SK-N-SH (cell line): ENCODE measurements around the gene NHLRC2. TPM values are rescaled to one million over a fixed set of nuclear protein-coding genes. Genes with fewer than 3 reads are reported as not detected.

ENCODE experiments used
- CTCF ChIA-PET: fragments of 300-600, 350-600 bp; formaldehyde crosslinking; extraction: SDS; loops from one replicate; lab custom pipeline; 2021; lab: Yijun Ruan, JAX
- POLR2A ChIA-PET: fragments of 350-600 bp; sonication (Branson Sonifier 250); formaldehyde crosslinking; extraction: SDS; loops from one replicate; lab custom pipeline; 2020; ENCODE audit warnings: antibody characterized with exemption, inconsistent platforms; lab: Yijun Ruan, JAX
- DNase-seq: peaks from one replicate; pipeline ENCODE4 v3.0.0; 2012
- H2AFZ ChIP-seq: fragments of 200-600 bp; sonication (generic); 2 replicates; pipeline ENCODE4 v1.8.1; 2016; ENCODE audit warnings: antibody characterized with exemption, mild to moderate bottlenecking, low read depth
- H3F3A ChIP-seq: fragments of 200-600 bp; sonication (generic); replicated peaks from 2 replicates; pipeline ENCODE3; 2016; ENCODE audit warnings: antibody characterized with exemption, mild to moderate bottlenecking; ENCODE audit not compliant: insufficient read depth
- H3K27ac ChIP-seq, 2 experiments: fragments of 200-500 bp in 1 of 2; fragments of 200-600 bp in 1 of 2; sonication (Bioruptor generic) in 1 of 2; sonication (generic), shearing (Covaris generic) in 1 of 2; 2 replicates each; pipeline versions ENCODE4 v1.5.1 to v1.6.1; 2014 to 2016; ENCODE audit warnings: low read depth in 2 of 2, inconsistent platforms in 1 of 2, low read length in 1 of 2, mild to moderate bottlenecking in 1 of 2, mixed read lengths in 1 of 2
- H3K27me3 ChIP-seq: fragments of 200-600 bp; sonication (generic), shearing (Covaris generic); 2 replicates; pipeline ENCODE4 v1.6.1; 2016; ENCODE audit warnings: mixed run types; ENCODE audit not compliant: insufficient read depth
- H3K36me3 ChIP-seq, 2 experiments: fragments of 200-500 bp in 1 of 2; fragments of 200-600 bp in 1 of 2; sonication (Bioruptor generic) in 1 of 2; sonication (generic) in 1 of 2; replicated peaks in 1 of 2; 2 replicates each; pipeline versions ENCODE3 to v1.5.1; 2014 to 2016; ENCODE audit warnings: low read length in 1 of 2, mild to moderate bottlenecking in 1 of 2; ENCODE audit not compliant: insufficient read depth in 2 of 2, control insufficient read depth in 1 of 2
- H3K4me1 ChIP-seq, 2 experiments: fragments of 200-500 bp in 1 of 2; fragments of 200-600 bp in 1 of 2; sonication (Bioruptor generic) in 1 of 2; sonication (generic), shearing (Covaris generic) in 1 of 2; 2 replicates each; pipeline versions ENCODE4 v1.5.1 to v1.6.1; 2014 to 2016; ENCODE audit warnings: low read depth in 1 of 2, low read length in 1 of 2, mixed run types in 1 of 2; ENCODE audit not compliant: insufficient read depth in 2 of 2, control insufficient read depth in 1 of 2
- H3K4me2 ChIP-seq: fragments of 200-600 bp; sonication (generic), shearing (Covaris generic); 2 replicates; pipeline ENCODE4 v1.6.1; 2017; ENCODE audit warnings: mixed run types
- H3K4me3 ChIP-seq, 2 experiments: fragments of 200-500 bp in 1 of 2; fragments of 200-600 bp in 1 of 2; sonication (Bioruptor generic) in 1 of 2; sonication (generic), shearing (Covaris generic) in 1 of 2; 2 replicates each; pipeline versions ENCODE4 v1.5.1 to v1.8.1; 2014 to 2016; ENCODE audit warnings: low read depth in 2 of 2, inconsistent platforms in 1 of 2, low read length in 1 of 2, mild to moderate bottlenecking in 1 of 2, mixed read lengths in 1 of 2, moderate library complexity in 1 of 2
- H3K79me2 ChIP-seq: fragments of 200-600 bp; sonication (generic); 2 replicates; pipeline ENCODE4 v1.8.1; 2017; ENCODE audit warnings: mild to moderate bottlenecking; ENCODE audit not compliant: insufficient read depth
- H3K9ac ChIP-seq: fragments of 200-600 bp; sonication (generic); 2 replicates; pipeline ENCODE4 v1.6.1; 2017; ENCODE audit warnings: mixed run types
- H3K9me2 ChIP-seq: fragments of 200-600 bp; sonication (generic); 2 replicates; pipeline ENCODE4 v1.6.1; 2017; ENCODE audit warnings: mixed run types
- H3K9me3 ChIP-seq: fragments of 200-600 bp; sonication (generic); 2 replicates; pipeline ENCODE4 v1.6.1; 2017; ENCODE audit warnings: mixed run types, mild to moderate bottlenecking, moderate library complexity
- H4K20me1 ChIP-seq: fragments of 200-600 bp; sonication (generic); 2 replicates; pipeline ENCODE4 v1.6.1; 2017; ENCODE audit warnings: mild to moderate bottlenecking, mixed run types; ENCODE audit not compliant: insufficient read depth
- CHD2 ChIP-seq: fragments of 150-350 bp; IDR thresholded peaks from 2 replicates; pipeline ENCODE4 v1.6.1; 2018; ENCODE audit warnings: low read length; ENCODE audit not compliant: partially characterized antibody
- FOSL2 ChIP-seq: IDR thresholded peaks from 2 replicates; pipeline ENCODE4 v1.4.0; 2012; ENCODE audit warnings: low read depth, mild to moderate bottlenecking, moderate library complexity, borderline replicate concordance
- IRF3 ChIP-seq: fragments of 150-350 bp; IDR thresholded peaks from 2 replicates; pipeline ENCODE4 v1.6.1; 2016; ENCODE audit warnings: mild to moderate bottlenecking, low read depth, low read length
- MEF2A ChIP-seq: IDR thresholded peaks from 2 replicates; pipeline ENCODE4 v1.4.0; 2012; ENCODE audit warnings: low read depth, borderline replicate concordance
- MXI1 ChIP-seq: IDR thresholded peaks from 2 replicates; pipeline ENCODE4 v1.6.1; 2012; ENCODE audit warnings: mild to moderate bottlenecking, low read depth, low read length, improper control_type of control experiment
- NFIC ChIP-seq: IDR thresholded peaks from 2 replicates; pipeline ENCODE4 v1.4.0; 2012; ENCODE audit warnings: borderline replicate concordance
- NRF1 ChIP-seq: IDR thresholded peaks from 2 replicates; pipeline ENCODE4 v1.6.1; 2012; ENCODE audit warnings: low read depth, mild to moderate bottlenecking, low read length
- RCOR1 ChIP-seq: fragments of 150-350 bp; IDR thresholded peaks from 2 replicates; pipeline ENCODE4 v1.6.1; 2017; ENCODE audit warnings: antibody characterized with exemption, low read length
- RFX5 ChIP-seq: IDR thresholded peaks from 2 replicates; pipeline ENCODE4 v1.6.1; 2012; ENCODE audit warnings: mild to moderate bottlenecking, improper control_type of control experiment, low read length
- RXRA ChIP-seq: IDR thresholded peaks from 2 replicates; pipeline ENCODE4 v1.4.0; 2012; ENCODE audit warnings: low read depth, mild to moderate bottlenecking, borderline replicate concordance
- SIN3A ChIP-seq: IDR thresholded peaks from 2 replicates; pipeline ENCODE4 v1.6.1; 2012; ENCODE audit warnings: low read depth, mild to moderate bottlenecking, low read length, moderate library complexity, borderline replicate concordance
- SMC3 ChIP-seq: IDR thresholded peaks from 2 replicates; pipeline ENCODE4 v1.6.1; 2012; ENCODE audit warnings: low read depth, low read length, improper control_type of control experiment
- TCF12 ChIP-seq: IDR thresholded peaks from 2 replicates; pipeline ENCODE4 v1.4.0; 2012
- TEAD4 ChIP-seq: IDR thresholded peaks from 2 replicates; pipeline ENCODE4 v1.4.0; 2012; ENCODE audit warnings: mild to moderate bottlenecking, borderline replicate concordance; ENCODE audit not compliant: insufficient read depth
- YY1 ChIP-seq: IDR thresholded peaks from 2 replicates; pipeline ENCODE4 v1.4.0; 2012; ENCODE audit warnings: low read depth, mild to moderate bottlenecking
- ZBTB33 ChIP-seq: IDR thresholded peaks from 2 replicates; pipeline ENCODE4 v1.4.0; 2012; ENCODE audit warnings: low read depth, borderline replicate concordance
- WGBS: methylation state at CpG from one replicate; pipeline ENCODE4 v1.1.6; 2017; ENCODE audit warnings: low lambda C conversion rate; 5-methylcytosine and 5-hydroxymethylcytosine counted together
- polyA plus RNA-seq, 3 experiments: library from polyadenylated mRNA; depleted of rRNA; stranded (reverse); fragments of >200 nt; gene quantifications; 2 replicates each; pipeline ENCODE4 v1.2.3, GENCODE V29; 2012
- TF ChIP-seq, protein P1 (sequence below): fragments of 200-600 bp; sonication (generic); IDR thresholded peaks from 2 replicates; pipeline ENCODE4 v1.6.1; 2017; ENCODE audit warnings: antibody characterized with exemption, mild to moderate bottlenecking, moderate library complexity
- TF ChIP-seq, protein P2 (sequence below): IDR thresholded peaks from 2 replicates; pipeline ENCODE4 v1.4.0; 2012; ENCODE audit warnings: low read depth

Gene NHLRC2
- polyA plus RNA-seq, 1 of the 3 experiments (the other 2 are of a cell fraction) = 2.8 TPM

DNA sequence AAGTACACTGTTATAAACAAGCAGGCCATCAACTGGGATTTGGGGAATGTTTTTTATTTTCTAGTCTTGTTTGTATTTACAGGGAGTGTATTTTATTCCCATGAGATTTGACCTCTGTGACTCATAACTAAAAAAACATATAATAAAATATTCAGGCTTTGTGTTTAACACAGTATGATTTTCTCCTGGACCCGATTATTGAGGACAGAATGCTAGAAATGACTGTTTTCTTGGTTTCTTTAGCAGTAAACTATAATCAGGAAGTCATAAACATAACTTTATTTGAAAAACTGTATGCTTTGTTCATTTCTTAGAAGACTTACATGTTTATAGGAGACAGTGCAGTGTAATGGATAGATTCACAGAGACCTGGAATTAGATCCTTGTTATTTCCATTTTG lies 2.1 kb downstream of the NHLRC2 start:
- Histone ChIP-seq H3K27ac (no peak overlapping the region), H3K4me3 (peak overlapping the region; percentile 73 to 95; a peak in 2 of 4 replicates), H3K9me3 (no peaks in the 10 kb centered on the region)
- TF ChIP-seq MXI1 = no peak
- no peak for TF ChIP-seq NRF1
- TF ChIP-seq, protein P1, sequence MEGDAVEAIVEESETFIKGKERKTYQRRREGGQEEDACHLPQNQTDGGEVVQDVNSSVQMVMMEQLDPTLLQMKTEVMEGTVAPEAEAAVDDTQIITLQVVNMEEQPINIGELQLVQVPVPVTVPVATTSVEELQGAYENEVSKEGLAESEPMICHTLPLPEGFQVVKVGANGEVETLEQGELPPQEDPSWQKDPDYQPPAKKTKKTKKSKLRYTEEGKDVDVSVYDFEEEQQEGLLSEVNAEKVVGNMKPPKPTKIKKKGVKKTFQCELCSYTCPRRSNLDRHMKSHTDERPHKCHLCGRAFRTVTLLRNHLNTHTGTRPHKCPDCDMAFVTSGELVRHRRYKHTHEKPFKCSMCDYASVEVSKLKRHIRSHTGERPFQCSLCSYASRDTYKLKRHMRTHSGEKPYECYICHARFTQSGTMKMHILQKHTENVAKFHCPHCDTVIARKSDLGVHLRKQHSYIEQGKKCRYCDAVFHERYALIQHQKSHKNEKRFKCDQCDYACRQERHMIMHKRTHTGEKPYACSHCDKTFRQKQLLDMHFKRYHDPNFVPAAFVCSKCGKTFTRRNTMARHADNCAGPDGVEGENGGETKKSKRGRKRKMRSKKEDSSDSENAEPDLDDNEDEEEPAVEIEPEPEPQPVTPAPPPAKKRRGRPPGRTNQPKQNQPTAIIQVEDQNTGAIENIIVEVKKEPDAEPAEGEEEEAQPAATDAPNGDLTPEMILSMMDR = no peak
- TF ChIP-seq RXRA = no peak
- no peak for TF ChIP-seq TCF12
- TF ChIP-seq MEF2A = no peak
- TF ChIP-seq RCOR1 = no peak
- no peak for TF ChIP-seq CHD2
- TF ChIP-seq ZBTB33 = no peak
- no peak for TF ChIP-seq SIN3A
- no peak for TF ChIP-seq SMC3
- TF ChIP-seq, protein P2, sequence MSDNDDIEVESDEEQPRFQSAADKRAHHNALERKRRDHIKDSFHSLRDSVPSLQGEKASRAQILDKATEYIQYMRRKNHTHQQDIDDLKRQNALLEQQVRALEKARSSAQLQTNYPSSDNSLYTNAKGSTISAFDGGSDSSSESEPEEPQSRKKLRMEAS = no peak
- no peak for TF ChIP-seq NFIC
- TF ChIP-seq, all 33 proteins: peak for 0
- Histone ChIP-seq H3K9ac (no peak overlapping the region), H3F3A (peaks cover 6% of the 10 kb centered on the region), H3K27me3 (no peaks in the 10 kb centered on the region), H3K4me1 (peaks cover 12 to 22% of the 10 kb centered on the region in 2 experiments; a peak in 3 of 4 replicates), H3K79me2 (peaks cover 47% of the 10 kb centered on the region), H3K9me2 (no peaks in the 10 kb centered on the region), H3K36me3 (peaks cover 31% of the 10 kb centered on the region in 2 experiments), H2AFZ (no peak overlapping the region), H3K4me2 (peak overlapping the region; percentile 81), H4K20me1 (no peaks in the 10 kb centered on the region)
- 34% methylated on average over 1 of the region's 1 CpG for WGBS
- CTCF ChIA-PET = interaction anchor here (1.4 kb wide), 1 partner anchor 15 kb away, joined by 3 read pairs; no protein-coding TSS in a partner anchor
- POLR2A ChIA-PET = no interaction called here
- no peak for DNase-seq

DNA sequence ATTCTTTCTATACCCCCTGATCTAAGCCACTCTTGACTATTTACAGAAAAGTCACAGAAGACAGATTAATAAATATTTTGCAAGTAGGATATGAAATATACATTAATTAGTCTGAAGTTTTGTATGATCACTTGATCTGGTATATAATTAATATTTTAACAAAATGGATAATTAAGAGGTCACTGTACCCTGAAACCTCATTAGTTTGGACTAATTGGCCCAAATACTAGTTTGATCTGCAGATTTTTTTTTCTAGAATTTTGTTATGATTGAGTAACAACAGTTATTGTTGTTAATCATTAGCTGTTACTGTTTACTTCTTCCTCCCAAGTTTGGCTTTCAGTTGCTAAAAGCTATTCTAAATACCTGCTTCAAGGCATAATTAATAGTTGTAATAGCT lies 2.7 kb downstream of the NHLRC2 start:
- Histone ChIP-seq H3K36me3 (peaks cover 31 to 37% of the 10 kb centered on the region in 2 experiments), H3K9ac (no peak overlapping the region), H3K9me3 (no peaks in the 10 kb centered on the region), H3K4me3 (no peak overlapping the region; a peak in 1 of 4 replicates), H2AFZ (no peak overlapping the region), H3F3A (peaks cover 6% of the 10 kb centered on the region), H3K9me2 (no peaks in the 10 kb centered on the region), H4K20me1 (no peaks in the 10 kb centered on the region), H3K27ac (no peak overlapping the region), H3K4me2 (peak overlapping the region; percentile 81; the same call in 1 of the 2 replicates), H3K4me1 (peaks cover 12 to 22% of the 10 kb centered on the region in 2 experiments; a peak in 3 of 4 replicates), H3K79me2 (peaks cover 46% of the 10 kb centered on the region), H3K27me3 (no peaks in the 10 kb centered on the region)
- DNase-seq = no peak
- CTCF ChIA-PET = interaction anchor here (1.4 kb wide), 2 partner anchors 14 to 245 kb away, joined by 3 to 4 read pairs; no protein-coding TSS in a partner anchor
- POLR2A ChIA-PET = no interaction called here
- TF ChIP-seq FOSL2 (no peak), NFIC (no peak), TEAD4 (no peak), RFX5 (no peak), YY1 (no peak), IRF3 (no peak), RXRA (no peak), ZBTB33 (no peak)
- TF ChIP-seq, protein P1 = no peak
